Fibroblast of villous mesenchyme (primary cell): ENCODE data around the gene ZDHHC1. TPM values are rescaled to one million over a fixed set of nuclear protein-coding genes. Genes with fewer than 3 reads are reported as not detected.

Experiments
- DNase-seq: peaks from one replicate; pipeline ENCODE4 v3.0.0-alpha.2; 2010; ENCODE audit warnings: low read depth
- H3K4me3 ChIP-seq: 2 replicates; pipeline ENCODE4 v1.5.1; 2011; ENCODE audit warnings: low read depth, mild to moderate bottlenecking, low read length
- CTCF ChIP-seq: IDR thresholded peaks from 2 replicates; pipeline ENCODE4 v1.5.1; 2012; ENCODE audit warnings: low read depth, mild to moderate bottlenecking, low read length; ENCODE audit not compliant: insufficient read depth
- total RNA-seq: library from RNA; depleted of rRNA; stranded (reverse); fragments of >200 nt; gene quantifications from 2 replicates; pipeline ENCODE4 v1.2.3, GENCODE V29; 2012

ZDHHC1 gene
- total RNA-seq, 1 donor = 5.2 TPM

GRCh38 chr16:67412294-67412693 lies 4.0 kb downstream of the ZDHHC1 start:
- DNase-seq = no peak
- TF ChIP-seq CTCF = no peak
- H3K4me3 ChIP-seq = no peak overlapping the region

- no peak for DNase-seq
- TF ChIP-seq CTCF = no peak
- no peak overlapping the region for H3K4me3 ChIP-seq
Observed at GRCh38 chr16:67411339-67411738, 4.9 kb downstream of the ZDHHC1 start.

GRCh38 chr16:67409631-67410030 lies 6.6 kb downstream of the ZDHHC1 start:
- DNase-seq = no peak
- no peak overlapping the region for H3K4me3 ChIP-seq
- no peak for TF ChIP-seq CTCF

- peak; percentile 11 for TF ChIP-seq CTCF
- no peak overlapping the region for H3K4me3 ChIP-seq
- DNase-seq = no peak
Observed at GRCh38 chr16:67407788-67408452, 8.4 kb downstream of the ZDHHC1 start.

GRCh38 chr16:67407176-67407787 lies 9.0 kb downstream of the ZDHHC1 start:
- H3K4me3 ChIP-seq = no peak overlapping the region
- TF ChIP-seq CTCF = no peak
- DNase-seq = no peak

- DNase-seq = peak; percentile 64
- no peak for TF ChIP-seq CTCF
- H3K4me3 ChIP-seq = no peak overlapping the region
Observed at GRCh38 chr16:67406111-67406971, 9.9 kb downstream of the ZDHHC1 start.
